ENCODE data around the gene CCDC171.

DNA sequence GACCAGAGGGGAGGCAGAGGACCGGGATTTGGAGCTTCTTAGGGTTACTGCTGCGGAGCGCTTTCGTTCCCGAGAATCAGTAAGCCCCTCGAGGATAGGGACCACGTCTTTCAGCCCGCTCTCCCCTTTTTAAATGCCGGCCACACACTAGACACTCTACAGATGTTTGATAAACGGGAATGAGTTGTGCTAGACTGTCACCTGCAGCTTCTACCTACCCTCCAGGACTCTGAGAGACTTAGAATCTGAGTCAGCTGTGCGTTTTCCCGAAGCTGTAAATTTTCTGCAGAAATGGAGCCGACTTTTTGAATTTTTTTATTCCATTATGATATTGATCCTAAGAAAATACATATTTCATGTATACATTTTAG is 670 bp downstream of the CCDC171 start:
- TF ChIP-seq POLR2A (IDR thresholded peaks at IDR 0.05), result no peak
- TF ChIP-seq, protein P1, sequence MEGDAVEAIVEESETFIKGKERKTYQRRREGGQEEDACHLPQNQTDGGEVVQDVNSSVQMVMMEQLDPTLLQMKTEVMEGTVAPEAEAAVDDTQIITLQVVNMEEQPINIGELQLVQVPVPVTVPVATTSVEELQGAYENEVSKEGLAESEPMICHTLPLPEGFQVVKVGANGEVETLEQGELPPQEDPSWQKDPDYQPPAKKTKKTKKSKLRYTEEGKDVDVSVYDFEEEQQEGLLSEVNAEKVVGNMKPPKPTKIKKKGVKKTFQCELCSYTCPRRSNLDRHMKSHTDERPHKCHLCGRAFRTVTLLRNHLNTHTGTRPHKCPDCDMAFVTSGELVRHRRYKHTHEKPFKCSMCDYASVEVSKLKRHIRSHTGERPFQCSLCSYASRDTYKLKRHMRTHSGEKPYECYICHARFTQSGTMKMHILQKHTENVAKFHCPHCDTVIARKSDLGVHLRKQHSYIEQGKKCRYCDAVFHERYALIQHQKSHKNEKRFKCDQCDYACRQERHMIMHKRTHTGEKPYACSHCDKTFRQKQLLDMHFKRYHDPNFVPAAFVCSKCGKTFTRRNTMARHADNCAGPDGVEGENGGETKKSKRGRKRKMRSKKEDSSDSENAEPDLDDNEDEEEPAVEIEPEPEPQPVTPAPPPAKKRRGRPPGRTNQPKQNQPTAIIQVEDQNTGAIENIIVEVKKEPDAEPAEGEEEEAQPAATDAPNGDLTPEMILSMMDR (IDR thresholded peaks at IDR 0.05), result no peak

Measured in thyroid gland (tissue), 4 donors.